HepG2 (cell line): ENCODE results near the gene PRR36. TPM values are rescaled to one million over a fixed set of nuclear protein-coding genes. Genes with fewer than 3 reads are reported as not detected.

ENCODE experiments used
- CENPBD1 ChIP-seq: sonication (generic); formaldehyde crosslinking; IDR thresholded peaks from 2 replicates; pipeline ENCODE4 v1.8.0; 2022; ENCODE audit warnings: missing genetic modification reagents, low read depth, mild to moderate bottlenecking, borderline replicate concordance
- DNMT1 ChIP-seq: sonication (generic); formaldehyde crosslinking; IDR thresholded peaks from 2 replicates; pipeline ENCODE4 v1.5.1; 2020; ENCODE audit warnings: mild to moderate bottlenecking, missing genetic modification reagents
- HDAC6 ChIP-seq: fragments of 200-600 bp; sonication (generic); IDR thresholded peaks from 2 replicates; pipeline ENCODE4 v1.7.0; 2017; ENCODE audit warnings: mild to moderate bottlenecking, antibody characterized with exemption, low read length, low read depth
- MAZ ChIP-seq, 2 experiments: sonication (generic) in 1 of 2; formaldehyde crosslinking in 1 of 2; IDR thresholded peaks; 2 replicates each; pipeline versions ENCODE4 v1.5.0 to v1.6.1; 2012 to 2020; ENCODE audit warnings: low read depth in 2 of 2, mild to moderate bottlenecking in 2 of 2, borderline replicate concordance in 1 of 2, improper control_type of control experiment in 1 of 2, low read length in 1 of 2, missing genetic modification reagents in 1 of 2, moderate library complexity in 1 of 2
- PAX8 ChIP-seq: sonication (generic); formaldehyde crosslinking; IDR thresholded peaks from 2 replicates; pipeline ENCODE4 v1.8.0; 2022; ENCODE audit warnings: mild to moderate bottlenecking, missing genetic modification reagents, borderline replicate concordance
- PCBP1 ChIP-seq: fragments of 200-400 bp; formaldehyde crosslinking; IDR thresholded peaks from 2 replicates; pipeline ENCODE4 v1.6.1; 2017; ENCODE audit warnings: mild to moderate bottlenecking, low read depth, low read length, borderline replicate concordance
- POGZ ChIP-seq: sonication (generic); formaldehyde crosslinking; IDR thresholded peaks from 2 replicates; pipeline ENCODE4 v1.4.0; 2020; ENCODE audit warnings: mild to moderate bottlenecking, missing genetic modification reagents
- ZNF143 ChIP-seq: sonication (generic); formaldehyde crosslinking; IDR thresholded peaks from 2 replicates; pipeline ENCODE4 v1.4.0; 2020; ENCODE audit warnings: missing genetic modification reagents
- ZNF232 ChIP-seq: sonication (generic); formaldehyde crosslinking; IDR thresholded peaks from 2 replicates; pipeline ENCODE4 v1.4.0; 2020; ENCODE audit warnings: missing genetic modification reagents, borderline replicate concordance
- ZNF234 ChIP-seq: sonication (generic); formaldehyde crosslinking; conservative IDR thresholded peaks from 2 replicates; pipeline ENCODE4 v1.5.1; 2020; ENCODE audit warnings: mild to moderate bottlenecking, missing genetic modification reagents
- ZNF30 ChIP-seq: sonication (generic); formaldehyde crosslinking; IDR thresholded peaks from 2 replicates; pipeline ENCODE4 v1.5.0; 2020; ENCODE audit warnings: mild to moderate bottlenecking, missing genetic modification reagents
- ZNF543 ChIP-seq: sonication (generic); formaldehyde crosslinking; IDR thresholded peaks from 2 replicates; pipeline ENCODE4 v1.4.0; 2020; ENCODE audit warnings: mild to moderate bottlenecking, missing genetic modification reagents
- ZSCAN25 ChIP-seq: sonication (generic); formaldehyde crosslinking; IDR thresholded peaks from 2 replicates; pipeline ENCODE4 v1.8.0; 2022; ENCODE audit warnings: mild to moderate bottlenecking, missing genetic modification reagents
- polyA plus RNA-seq, 8 experiments: library from polyadenylated mRNA; depleted of rRNA in 3 of 8; stranded (reverse) in 7 of 8; unstranded in 1 of 8; fragments of >200 nt; fragmentation: Illumina TruSeq in 4 of 8; extraction: Trizol in 4 of 8; gene quantifications; 2 replicates each; pipeline versions ENCODE4 v1.2.1 to v1.2.3, GENCODE V29; 2011 to 2016; ENCODE audit warnings: low read depth in 4 of 8, missing spikeins in 1 of 8, mixed read lengths in 1 of 8; ENCODE audit not compliant: insufficient read depth in 1 of 8
- total RNA-seq, 5 experiments: library from RNA; depleted of rRNA; stranded (reverse); fragments of >200 nt; fragmentation: Illumina TruSeq; extraction: Trizol; gene quantifications; 2 replicates each; pipeline ENCODE4 v1.2.3, GENCODE V29; 2016; ENCODE audit warnings: low read depth in 1 of 5
- TF ChIP-seq, protein P1 (sequence below): sonication (generic); formaldehyde crosslinking; IDR thresholded peaks from 2 replicates; pipeline ENCODE4 v1.4.0; 2020; ENCODE audit warnings: mild to moderate bottlenecking, missing genetic modification reagents
- TF ChIP-seq, protein P2 (sequence below): sonication (generic); formaldehyde crosslinking; IDR thresholded peaks from 2 replicates; pipeline ENCODE4 v1.8.0; 2022; ENCODE audit warnings: missing genetic modification reagents, mild to moderate bottlenecking, inconsistent platforms, borderline replicate concordance

PRR36 gene
- total and polyA plus RNA-seq, 2 of the 13 experiments (the other 11 are each of a cell fraction or from before 2014, with no cell fraction given): 0.07 to 0.17 TPM

DNA sequence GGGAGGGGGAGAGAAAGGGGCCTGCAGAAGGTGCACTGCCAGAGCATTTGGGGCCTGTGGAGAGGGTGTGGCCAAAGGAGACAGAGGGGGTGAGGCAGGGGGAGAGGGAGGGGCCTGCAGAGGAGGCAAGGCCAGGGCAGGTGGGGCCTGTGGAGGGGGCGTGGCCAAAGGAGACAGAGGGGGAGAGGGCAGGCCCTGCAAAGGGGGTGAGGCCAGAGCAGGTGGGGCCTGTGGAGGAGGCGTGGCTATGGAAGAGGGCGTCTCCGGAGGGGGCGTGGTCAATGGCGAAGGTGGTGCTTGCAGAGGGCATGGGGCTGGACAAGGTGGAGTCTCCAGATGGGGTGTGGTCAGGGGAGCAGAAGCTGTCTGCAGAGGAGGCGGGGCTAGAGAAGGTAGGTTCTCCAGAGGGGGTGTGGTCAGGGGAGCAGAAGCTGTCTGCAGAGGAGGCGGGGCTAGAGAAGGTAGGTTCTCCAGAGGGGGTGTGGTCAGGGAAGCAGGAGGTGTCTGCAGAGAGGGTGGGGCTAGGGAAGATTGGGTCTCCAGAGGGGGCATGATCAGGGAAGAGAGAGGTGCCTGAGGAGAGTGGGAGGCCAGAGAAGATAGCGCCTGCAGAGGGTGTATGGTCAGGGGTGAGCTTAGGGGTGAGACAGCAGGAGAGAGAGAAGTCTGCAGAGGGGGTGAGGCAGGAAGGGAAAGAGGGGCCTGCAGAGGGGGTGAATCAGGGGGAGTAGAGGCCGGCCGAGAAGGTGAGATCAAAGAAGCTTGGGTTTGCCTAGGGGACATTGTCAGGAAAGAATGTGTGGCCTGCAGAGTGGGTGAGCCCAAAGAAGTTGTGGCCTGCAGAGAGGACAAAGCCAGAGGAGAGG, 3.4 kb downstream of the PRR36 start (continued):
- TF ChIP-seq, protein P1, sequence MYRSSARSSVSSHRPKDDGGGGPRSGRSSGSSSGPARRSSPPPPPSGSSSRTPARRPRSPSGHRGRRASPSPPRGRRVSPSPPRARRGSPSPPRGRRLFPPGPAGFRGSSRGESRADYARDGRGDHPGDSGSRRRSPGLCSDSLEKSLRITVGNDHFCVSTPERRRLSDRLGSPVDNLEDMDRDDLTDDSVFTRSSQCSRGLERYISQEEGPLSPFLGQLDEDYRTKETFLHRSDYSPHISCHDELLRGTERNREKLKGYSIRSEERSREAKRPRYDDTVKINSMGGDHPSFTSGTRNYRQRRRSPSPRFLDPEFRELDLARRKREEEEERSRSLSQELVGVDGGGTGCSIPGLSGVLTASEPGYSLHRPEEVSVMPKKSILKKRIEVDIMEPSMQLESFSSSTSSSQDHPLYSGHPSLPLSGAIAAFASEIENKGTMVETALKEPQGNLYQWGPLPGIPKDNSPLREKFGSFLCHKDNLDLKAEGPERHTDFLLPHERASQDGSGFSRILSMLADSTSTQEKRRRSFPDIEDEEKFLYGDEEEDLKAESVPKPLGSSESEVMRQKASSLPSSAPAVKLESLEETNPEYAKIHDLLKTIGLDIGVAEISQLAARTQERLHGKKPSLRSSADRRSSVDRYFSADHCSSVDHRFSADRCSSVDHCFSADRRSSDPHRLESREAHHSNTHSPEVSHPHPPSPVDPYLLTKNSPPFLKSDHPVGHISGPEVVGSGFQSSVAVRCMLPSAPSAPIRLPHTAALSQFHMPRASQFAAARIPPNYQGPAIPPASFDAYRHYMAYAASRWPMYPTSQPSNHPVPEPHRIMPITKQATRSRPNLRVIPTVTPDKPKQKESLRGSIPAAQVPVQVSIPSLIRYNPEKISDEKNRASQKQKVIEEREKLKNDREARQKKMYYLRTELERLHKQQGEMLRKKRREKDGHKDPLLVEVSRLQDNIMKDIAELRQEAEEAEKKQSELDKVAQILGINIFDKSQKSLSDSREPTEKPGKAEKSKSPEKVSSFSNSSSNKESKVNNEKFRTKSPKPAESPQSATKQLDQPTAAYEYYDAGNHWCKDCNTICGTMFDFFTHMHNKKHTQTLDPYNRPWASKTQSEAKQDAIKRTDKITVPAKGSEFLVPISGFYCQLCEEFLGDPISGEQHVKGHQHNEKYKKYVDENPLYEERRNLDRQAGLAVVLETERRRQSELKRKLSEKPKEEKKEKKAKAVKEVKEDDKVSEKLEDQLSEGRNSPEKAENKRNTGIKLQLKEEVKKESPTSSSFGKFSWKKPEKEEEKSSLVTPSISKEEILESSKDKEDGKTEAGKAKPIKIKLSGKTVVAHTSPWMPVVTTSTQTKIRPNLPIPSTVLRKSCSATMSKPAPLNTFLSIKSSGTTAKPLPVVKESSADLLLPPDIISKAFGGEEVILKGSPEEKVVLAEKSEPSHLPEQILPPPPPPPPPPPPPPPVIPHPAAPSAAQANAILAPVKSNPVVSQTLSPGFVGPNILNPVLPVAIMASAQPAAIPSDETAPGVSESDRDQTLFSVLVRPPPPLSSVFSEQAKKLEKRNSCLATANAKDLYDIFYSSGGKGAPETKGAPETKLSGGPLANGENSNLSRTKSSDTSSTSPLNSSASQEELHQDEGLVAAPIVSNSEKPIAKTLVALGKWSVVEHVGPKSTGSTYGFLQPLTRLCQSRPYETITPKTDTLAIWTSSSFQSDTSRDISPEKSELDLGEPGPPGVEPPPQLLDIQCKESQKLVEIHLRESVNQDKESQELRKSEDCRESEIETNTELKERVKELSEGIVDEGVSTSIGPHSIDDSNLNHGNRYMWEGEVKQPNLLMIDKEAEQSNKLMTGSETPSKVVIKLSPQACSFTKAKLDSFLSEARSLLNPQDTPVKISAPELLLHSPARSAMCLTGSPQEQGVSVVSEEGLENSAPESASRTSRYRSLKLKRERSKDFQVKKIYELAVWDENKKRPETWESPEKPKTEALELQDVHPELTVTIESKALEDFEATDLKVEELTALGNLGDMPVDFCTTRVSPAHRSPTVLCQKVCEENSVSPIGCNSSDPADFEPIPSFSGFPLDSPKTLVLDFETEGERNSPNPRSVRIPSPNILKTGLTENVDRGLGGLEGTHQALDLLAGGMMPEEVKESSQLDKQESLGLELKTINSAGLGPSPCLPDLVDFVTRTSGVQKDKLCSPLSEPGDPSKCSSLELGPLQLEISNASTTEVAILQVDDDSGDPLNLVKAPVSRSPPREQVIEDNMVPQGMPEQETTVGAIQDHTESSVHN (CRISPR knock-in tag): no peak
- TF ChIP-seq PCBP1: no peak
- no peak for TF ChIP-seq ZNF232
- no peak for TF ChIP-seq HDAC6
- no peak for TF ChIP-seq ZNF543 (CRISPR knock-in tag)
- TF ChIP-seq ZSCAN25 (CRISPR knock-in tag): 0 out of 2 replicates have a peak, but pooled peaks have one; percentile 9
- no peak for TF ChIP-seq CENPBD1 (CRISPR knock-in tag)
- peak; percentile 32; the same call in 1 of the 2 replicates for TF ChIP-seq MAZ (IDR thresholded peaks at IDR 0.05; ENCODE audit: borderline replicate concordance, low read depth, low read length)
- TF ChIP-seq MAZ (CRISPR knock-in tag; IDR thresholded peaks at IDR 0.05; ENCODE audit: low read depth): no peak
- TF ChIP-seq, protein P2, sequence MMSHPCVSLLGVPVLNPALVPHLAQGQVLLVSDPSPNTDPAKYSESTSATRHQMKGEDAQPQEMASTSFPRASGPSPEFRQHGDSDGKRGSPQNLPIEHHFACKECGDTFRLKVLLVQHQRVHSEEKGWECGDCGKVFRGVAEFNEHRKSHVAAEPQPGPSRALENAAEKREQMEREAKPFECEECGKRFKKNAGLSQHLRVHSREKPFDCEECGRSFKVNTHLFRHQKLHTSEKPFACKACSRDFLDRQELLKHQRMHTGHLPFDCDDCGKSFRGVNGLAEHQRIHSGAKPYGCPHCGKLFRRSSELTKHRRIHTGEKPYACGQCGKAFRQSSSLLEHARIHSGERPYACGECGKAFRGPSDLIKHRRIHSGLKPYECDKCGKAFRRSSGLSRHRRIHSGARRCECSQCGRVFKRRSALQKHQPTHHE (CRISPR knock-in tag): no peak
- TF ChIP-seq PAX8 (CRISPR knock-in tag): no peak
- no peak for TF ChIP-seq ZNF234
- no peak for TF ChIP-seq POGZ (CRISPR knock-in tag)
- no peak for TF ChIP-seq ZNF143 (CRISPR knock-in tag)
- TF ChIP-seq DNMT1 (CRISPR knock-in tag): no peak
- TF ChIP-seq ZNF30 (CRISPR knock-in tag): no peak
